Measurements from ENCODE around the gene MIA. TPM values are rescaled to one million over a fixed set of nuclear protein-coding genes. Genes with fewer than 3 reads are reported as not detected.

The MIA gene
- total RNA-seq, 1 experiment from 2014 or later: 2.2 TPM

DNA sequence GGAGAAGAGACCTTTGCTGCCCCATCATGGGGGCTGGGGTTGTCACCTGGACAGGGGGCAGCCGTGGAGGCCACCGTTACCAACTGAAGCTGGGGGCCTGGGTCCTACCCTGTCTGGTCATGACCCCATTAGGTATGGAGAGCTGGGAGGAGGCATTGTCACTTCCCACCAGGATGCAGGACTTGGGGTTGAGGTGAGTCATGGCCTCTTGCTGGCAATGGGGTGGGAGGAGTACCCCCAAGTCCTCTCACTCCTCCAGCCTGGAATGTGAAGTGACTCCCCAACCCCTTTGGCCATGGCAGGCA lies 32.7 kb downstream of the MIA start:
- Histone ChIP-seq H3K27ac (ENCODE audit: low read length) (no peak overlapping the region), H3K4me1 (ENCODE audit: control insufficient read depth, insufficient read depth, low read length) (peaks cover 39% of the 10 kb centered on the region), H3K4me3 (ENCODE audit: low read depth in 2 of 2, low read length in 2 of 2) (no peak overlapping the region), H3K27me3 (ENCODE audit: control insufficient read depth, insufficient read depth, low read length) (no peaks in the 10 kb centered on the region), H3K36me3 (ENCODE audit: control insufficient read depth, insufficient read depth, low read length) (no peaks in the 10 kb centered on the region), H3K9me3 (ENCODE audit: control insufficient read depth, insufficient read depth, low read depth, low read length) (no peaks in the 10 kb centered on the region)
- BruUV-seq (replicated peaks): no TSS peak
- DNase-seq (ENCODE audit: low read depth, low spot score): no peak
- intact Hi-C loops (cut with micrococcal nuclease; ENCODE audit: unreplicated experiment) (loop anchor here (10.0 kb wide), 1 partner anchor 143 kb away; no protein-coding TSS in a partner anchor), in situ Hi-C loops (cut with HindIII; ENCODE audit: low pct_unique_long_range_greater_than_20kb, low sequenced_read_pairs) (no loop called here)
- CTCF ChIA-PET: interaction anchor here (0.6 kb wide), 1 partner anchor 54 kb away, joined by 6 read pairs; no protein-coding TSS in a partner anchor
- POLR2A ChIA-PET: no interaction called here
- no peak for ATAC-seq
- TF ChIP-seq SIN3A (IDR thresholded peaks at IDR 0.05; ENCODE audit: borderline replicate concordance, insufficient read depth, low read depth, low read length): no peak
- no peak for TF ChIP-seq POLR2AphosphoS5 (IDR thresholded peaks at IDR 0.05; ENCODE audit: low read depth, low read length)
- no peak for TF ChIP-seq TCF7L2 (IDR thresholded peaks at IDR 0.05; ENCODE audit: low read depth, low read length)
- TF ChIP-seq, protein P1, sequence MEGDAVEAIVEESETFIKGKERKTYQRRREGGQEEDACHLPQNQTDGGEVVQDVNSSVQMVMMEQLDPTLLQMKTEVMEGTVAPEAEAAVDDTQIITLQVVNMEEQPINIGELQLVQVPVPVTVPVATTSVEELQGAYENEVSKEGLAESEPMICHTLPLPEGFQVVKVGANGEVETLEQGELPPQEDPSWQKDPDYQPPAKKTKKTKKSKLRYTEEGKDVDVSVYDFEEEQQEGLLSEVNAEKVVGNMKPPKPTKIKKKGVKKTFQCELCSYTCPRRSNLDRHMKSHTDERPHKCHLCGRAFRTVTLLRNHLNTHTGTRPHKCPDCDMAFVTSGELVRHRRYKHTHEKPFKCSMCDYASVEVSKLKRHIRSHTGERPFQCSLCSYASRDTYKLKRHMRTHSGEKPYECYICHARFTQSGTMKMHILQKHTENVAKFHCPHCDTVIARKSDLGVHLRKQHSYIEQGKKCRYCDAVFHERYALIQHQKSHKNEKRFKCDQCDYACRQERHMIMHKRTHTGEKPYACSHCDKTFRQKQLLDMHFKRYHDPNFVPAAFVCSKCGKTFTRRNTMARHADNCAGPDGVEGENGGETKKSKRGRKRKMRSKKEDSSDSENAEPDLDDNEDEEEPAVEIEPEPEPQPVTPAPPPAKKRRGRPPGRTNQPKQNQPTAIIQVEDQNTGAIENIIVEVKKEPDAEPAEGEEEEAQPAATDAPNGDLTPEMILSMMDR (IDR thresholded peaks at IDR 0.05): no peak
- TF ChIP-seq, protein P2, sequence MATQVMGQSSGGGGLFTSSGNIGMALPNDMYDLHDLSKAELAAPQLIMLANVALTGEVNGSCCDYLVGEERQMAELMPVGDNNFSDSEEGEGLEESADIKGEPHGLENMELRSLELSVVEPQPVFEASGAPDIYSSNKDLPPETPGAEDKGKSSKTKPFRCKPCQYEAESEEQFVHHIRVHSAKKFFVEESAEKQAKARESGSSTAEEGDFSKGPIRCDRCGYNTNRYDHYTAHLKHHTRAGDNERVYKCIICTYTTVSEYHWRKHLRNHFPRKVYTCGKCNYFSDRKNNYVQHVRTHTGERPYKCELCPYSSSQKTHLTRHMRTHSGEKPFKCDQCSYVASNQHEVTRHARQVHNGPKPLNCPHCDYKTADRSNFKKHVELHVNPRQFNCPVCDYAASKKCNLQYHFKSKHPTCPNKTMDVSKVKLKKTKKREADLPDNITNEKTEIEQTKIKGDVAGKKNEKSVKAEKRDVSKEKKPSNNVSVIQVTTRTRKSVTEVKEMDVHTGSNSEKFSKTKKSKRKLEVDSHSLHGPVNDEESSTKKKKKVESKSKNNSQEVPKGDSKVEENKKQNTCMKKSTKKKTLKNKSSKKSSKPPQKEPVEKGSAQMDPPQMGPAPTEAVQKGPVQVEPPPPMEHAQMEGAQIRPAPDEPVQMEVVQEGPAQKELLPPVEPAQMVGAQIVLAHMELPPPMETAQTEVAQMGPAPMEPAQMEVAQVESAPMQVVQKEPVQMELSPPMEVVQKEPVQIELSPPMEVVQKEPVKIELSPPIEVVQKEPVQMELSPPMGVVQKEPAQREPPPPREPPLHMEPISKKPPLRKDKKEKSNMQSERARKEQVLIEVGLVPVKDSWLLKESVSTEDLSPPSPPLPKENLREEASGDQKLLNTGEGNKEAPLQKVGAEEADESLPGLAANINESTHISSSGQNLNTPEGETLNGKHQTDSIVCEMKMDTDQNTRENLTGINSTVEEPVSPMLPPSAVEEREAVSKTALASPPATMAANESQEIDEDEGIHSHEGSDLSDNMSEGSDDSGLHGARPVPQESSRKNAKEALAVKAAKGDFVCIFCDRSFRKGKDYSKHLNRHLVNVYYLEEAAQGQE (IDR thresholded peaks at IDR 0.05; ENCODE audit: insufficient read depth in 1 of 2, low read depth in 2 of 2, low read length in 1 of 2): no peak

DNA sequence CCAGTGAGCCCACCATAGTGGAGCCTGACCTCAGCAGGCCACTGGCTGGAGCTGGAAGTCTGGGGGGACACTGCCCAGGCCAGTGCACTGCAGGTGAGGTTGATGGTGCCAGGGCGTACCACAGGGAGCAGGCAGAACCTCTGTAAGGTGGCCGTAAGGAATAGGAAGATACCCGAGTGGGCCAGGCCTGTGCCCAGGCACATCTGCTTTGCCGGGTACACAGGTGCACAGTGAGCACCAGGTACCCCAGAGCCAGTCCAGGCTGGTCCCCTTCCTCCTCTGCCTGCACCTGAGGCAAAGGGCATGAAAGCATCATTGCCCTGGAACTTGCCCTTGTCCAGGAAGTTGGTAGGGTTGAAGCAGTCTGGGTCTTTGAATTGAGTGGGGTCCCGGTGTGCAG lies 33.2 kb downstream of the MIA start:
- Histone ChIP-seq H3K36me3 (ENCODE audit: control insufficient read depth, insufficient read depth, low read length) (no peaks in the 10 kb centered on the region), H3K4me3 (ENCODE audit: low read depth in 2 of 2, low read length in 2 of 2) (no peak overlapping the region), H3K9me3 (ENCODE audit: control insufficient read depth, insufficient read depth, low read depth, low read length) (no peaks in the 10 kb centered on the region), H3K27ac (ENCODE audit: low read length) (no peak overlapping the region), H3K27me3 (ENCODE audit: control insufficient read depth, insufficient read depth, low read length) (no peaks in the 10 kb centered on the region), H3K4me1 (ENCODE audit: control insufficient read depth, insufficient read depth, low read length) (peaks cover 34% of the 10 kb centered on the region)
- ATAC-seq: no peak
- TF ChIP-seq POLR2AphosphoS5 (IDR thresholded peaks at IDR 0.05; ENCODE audit: low read depth, low read length) (peak; percentile 9; the same call in 1 of the 2 replicates), SIN3A (IDR thresholded peaks at IDR 0.05; ENCODE audit: borderline replicate concordance, insufficient read depth, low read depth, low read length) (no peak), TCF7L2 (IDR thresholded peaks at IDR 0.05; ENCODE audit: low read depth, low read length) (no peak)
- TF ChIP-seq, protein P2 (IDR thresholded peaks at IDR 0.05; ENCODE audit: insufficient read depth in 1 of 2, low read depth in 2 of 2, low read length in 1 of 2): no peak
- TF ChIP-seq, protein P1 (IDR thresholded peaks at IDR 0.05): no peak
- POLR2A ChIA-PET: no interaction called here
- no TSS peak for BruUV-seq (replicated peaks)
- in situ Hi-C loops (cut with HindIII; ENCODE audit: low pct_unique_long_range_greater_than_20kb, low sequenced_read_pairs): no loop called here
- intact Hi-C loops (cut with micrococcal nuclease; ENCODE audit: unreplicated experiment): loop anchor here (10.0 kb wide), 1 partner anchor 144 kb away; no protein-coding TSS in a partner anchor
- no peak for DNase-seq (ENCODE audit: low read depth, low spot score)
- CTCF ChIA-PET: interaction anchor here (0.6 kb wide), 1 partner anchor 55 kb away, joined by 6 read pairs; no protein-coding TSS in a partner anchor
